PFSK-1 (cell line): ENCODE results near the gene HSPB9.
A peak's percentile ranks its signal among the peaks of the same experiment; 100 is the strongest.

ENCODE experiments used
- FOXP2 ChIP-seq: optimal IDR thresholded peaks from 2 replicates; pipeline ENCODE3; 2011; ENCODE audit warnings: borderline replicate concordance, control low read depth, inconsistent platforms; ENCODE audit not compliant: insufficient read depth; ENCODE audit errors: extremely low read length, extremely low read depth
- POLR2AphosphoS5 ChIP-seq: IDR thresholded peaks from 2 replicates; pipeline ENCODE4 v1.6.1; 2012; ENCODE audit warnings: low read depth, mild to moderate bottlenecking, control low read depth, low read length, moderate library complexity
- SIN3A ChIP-seq: IDR thresholded peaks from 2 replicates; pipeline ENCODE4 v1.6.1; 2012; ENCODE audit warnings: mild to moderate bottlenecking, low read length, moderate library complexity, borderline replicate concordance; ENCODE audit not compliant: insufficient read depth
- TAF1 ChIP-seq: IDR thresholded peaks from 2 replicates; pipeline ENCODE4 v1.6.1; 2012; ENCODE audit warnings: low read length, control low read depth, borderline replicate concordance; ENCODE audit not compliant: insufficient read depth
- TF ChIP-seq, protein P1 (sequence below), 2 experiments: IDR thresholded peaks; 2 replicates each; pipeline versions ENCODE4 v1.6.1 to v1.8.0; 2011 to 2012; ENCODE audit warnings: low read depth in 2 of 2, low read length in 2 of 2, control low read depth in 1 of 2, inconsistent platforms in 1 of 2, mild to moderate bottlenecking in 1 of 2, moderate library complexity in 1 of 2; ENCODE audit not compliant: insufficient read depth in 1 of 2

HSPB9 gene

DNA sequence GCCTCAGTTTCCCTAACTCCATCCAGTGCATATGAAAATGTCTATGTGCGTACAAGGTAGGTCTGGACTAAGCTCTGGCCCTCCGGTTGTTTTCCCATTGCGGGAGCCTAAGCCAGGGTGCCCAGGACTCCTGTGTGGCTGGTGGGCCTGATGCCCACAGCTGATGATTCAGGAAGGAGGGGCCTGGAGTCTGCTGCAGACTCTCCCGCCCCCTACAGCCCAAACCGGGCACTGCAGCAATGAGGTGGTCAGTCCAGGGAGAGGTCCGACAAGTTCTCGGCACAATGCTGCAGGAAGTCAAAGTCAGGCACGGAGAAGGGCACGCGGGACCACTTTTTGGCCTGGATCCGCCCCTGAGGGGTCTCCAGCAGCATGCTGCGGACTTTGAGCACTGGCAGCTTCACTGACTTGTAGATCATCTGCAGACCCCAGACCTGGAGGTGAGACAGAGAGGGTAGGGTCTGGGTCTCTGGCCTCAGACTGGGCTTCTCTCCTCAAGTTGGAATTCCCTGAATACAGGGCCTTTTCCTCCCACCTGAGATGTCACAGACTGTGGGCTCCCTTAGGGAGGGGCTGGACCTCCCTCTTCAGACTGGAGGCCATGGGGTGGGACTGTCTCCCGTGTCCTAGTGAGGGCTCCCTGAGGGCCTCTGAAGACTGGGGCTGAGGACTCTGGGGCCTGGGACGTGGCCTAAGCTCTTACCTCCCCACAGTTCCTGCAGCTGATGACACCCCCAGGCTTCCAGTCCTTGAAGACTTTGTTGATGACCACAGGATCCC, 20.9 kb upstream of the HSPB9 start:
- TF ChIP-seq POLR2AphosphoS5 (no peak), TAF1 (no peak), SIN3A (no peak), FOXP2 (peak; percentile 39)
- TF ChIP-seq, protein P1, sequence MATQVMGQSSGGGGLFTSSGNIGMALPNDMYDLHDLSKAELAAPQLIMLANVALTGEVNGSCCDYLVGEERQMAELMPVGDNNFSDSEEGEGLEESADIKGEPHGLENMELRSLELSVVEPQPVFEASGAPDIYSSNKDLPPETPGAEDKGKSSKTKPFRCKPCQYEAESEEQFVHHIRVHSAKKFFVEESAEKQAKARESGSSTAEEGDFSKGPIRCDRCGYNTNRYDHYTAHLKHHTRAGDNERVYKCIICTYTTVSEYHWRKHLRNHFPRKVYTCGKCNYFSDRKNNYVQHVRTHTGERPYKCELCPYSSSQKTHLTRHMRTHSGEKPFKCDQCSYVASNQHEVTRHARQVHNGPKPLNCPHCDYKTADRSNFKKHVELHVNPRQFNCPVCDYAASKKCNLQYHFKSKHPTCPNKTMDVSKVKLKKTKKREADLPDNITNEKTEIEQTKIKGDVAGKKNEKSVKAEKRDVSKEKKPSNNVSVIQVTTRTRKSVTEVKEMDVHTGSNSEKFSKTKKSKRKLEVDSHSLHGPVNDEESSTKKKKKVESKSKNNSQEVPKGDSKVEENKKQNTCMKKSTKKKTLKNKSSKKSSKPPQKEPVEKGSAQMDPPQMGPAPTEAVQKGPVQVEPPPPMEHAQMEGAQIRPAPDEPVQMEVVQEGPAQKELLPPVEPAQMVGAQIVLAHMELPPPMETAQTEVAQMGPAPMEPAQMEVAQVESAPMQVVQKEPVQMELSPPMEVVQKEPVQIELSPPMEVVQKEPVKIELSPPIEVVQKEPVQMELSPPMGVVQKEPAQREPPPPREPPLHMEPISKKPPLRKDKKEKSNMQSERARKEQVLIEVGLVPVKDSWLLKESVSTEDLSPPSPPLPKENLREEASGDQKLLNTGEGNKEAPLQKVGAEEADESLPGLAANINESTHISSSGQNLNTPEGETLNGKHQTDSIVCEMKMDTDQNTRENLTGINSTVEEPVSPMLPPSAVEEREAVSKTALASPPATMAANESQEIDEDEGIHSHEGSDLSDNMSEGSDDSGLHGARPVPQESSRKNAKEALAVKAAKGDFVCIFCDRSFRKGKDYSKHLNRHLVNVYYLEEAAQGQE (IDR thresholded peaks at IDR 0.05; ENCODE audit: insufficient read depth in 1 of 2, low read depth in 2 of 2, low read length in 2 of 2): no peak

DNA sequence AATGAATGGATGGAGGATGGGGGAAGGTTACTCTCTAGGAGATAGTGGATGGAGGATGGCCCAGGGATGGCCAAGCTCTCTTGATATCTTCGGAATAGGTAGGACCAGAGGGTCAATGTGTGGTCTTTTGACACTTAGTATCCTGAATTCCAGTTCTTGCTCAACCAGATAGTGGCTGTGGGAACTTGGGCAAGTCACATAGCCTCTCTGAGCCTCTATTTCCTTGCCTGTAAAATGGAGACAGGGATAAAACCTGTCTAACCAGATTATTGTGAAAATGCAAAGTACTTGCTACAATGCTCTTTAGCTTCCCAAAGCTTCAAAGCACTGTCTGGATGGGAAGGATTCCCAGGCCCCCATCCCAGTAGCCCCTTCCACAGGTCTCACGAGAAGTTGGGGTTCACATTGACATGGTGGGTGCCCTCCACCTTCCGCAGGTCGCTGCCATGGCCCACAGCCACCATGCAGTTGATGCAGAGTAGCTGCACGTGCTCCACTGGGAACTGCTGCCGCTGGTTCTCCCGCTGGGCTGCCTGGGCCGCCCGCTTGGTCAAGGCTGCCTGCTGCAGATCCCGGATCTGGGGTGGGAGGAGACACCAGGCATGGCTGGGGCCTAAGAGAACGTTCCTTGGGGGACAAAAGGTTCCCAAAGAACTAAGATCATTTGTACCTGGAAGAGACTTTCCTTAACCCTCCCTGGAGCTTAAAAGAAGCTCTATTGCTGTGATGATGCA, 19.2 kb upstream of the HSPB9 start:
- TF ChIP-seq SIN3A (no peak), TAF1 (no peak)

DNA sequence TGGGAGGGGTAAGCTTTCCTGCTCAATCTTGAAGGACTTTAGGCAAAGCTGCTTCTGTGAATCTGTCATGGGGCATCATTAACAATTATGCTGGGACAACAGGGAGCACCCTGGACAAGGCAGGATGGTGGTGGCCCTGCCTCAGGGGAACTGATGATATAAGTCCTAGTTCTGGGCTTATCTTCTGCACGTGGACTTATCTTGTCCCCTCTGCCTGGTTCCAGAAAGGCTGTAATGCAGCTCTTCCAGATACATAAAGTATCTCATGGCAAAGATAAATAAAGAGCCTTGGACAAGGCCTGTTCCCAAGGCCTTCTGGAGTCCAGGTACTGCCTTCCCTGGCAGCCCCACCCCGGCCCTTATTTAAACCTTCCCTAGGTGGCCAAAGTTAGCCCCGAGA, 18.3 kb upstream of the HSPB9 start:
- no peak for TF ChIP-seq FOXP2
- TF ChIP-seq SIN3A: no peak
- TF ChIP-seq POLR2AphosphoS5: no peak
- TF ChIP-seq, protein P1 (IDR thresholded peaks at IDR 0.05; ENCODE audit: insufficient read depth in 1 of 2, low read depth in 2 of 2, low read length in 2 of 2): no peak
- TF ChIP-seq TAF1: no peak

DNA sequence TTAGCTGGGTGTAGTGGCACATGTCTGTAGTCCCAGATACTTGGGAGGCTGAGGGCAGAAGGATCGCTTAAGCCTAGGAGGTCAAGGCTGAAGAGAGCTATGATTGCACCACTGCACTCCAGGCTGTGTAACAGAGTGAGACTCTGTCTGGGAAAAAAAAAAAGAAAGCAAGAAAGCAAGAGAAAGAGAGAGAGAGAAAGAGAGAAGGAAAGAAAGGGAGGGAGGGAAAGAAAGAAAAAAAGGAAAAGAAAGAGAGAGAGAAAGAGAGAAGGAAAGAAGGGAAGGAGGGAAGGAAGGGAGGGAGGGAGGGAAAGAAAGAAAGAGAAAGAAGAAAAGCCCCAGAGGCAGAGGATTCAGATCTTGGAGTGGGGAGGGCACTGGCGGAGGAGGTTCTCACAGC, 16.6 kb upstream of the HSPB9 start:
- TF ChIP-seq, protein P1 (IDR thresholded peaks at IDR 0.05; ENCODE audit: insufficient read depth in 1 of 2, low read depth in 2 of 2, low read length in 2 of 2): no peak
- TF ChIP-seq POLR2AphosphoS5 (no peak), TAF1 (no peak), SIN3A (no peak), FOXP2 (no peak)

DNA sequence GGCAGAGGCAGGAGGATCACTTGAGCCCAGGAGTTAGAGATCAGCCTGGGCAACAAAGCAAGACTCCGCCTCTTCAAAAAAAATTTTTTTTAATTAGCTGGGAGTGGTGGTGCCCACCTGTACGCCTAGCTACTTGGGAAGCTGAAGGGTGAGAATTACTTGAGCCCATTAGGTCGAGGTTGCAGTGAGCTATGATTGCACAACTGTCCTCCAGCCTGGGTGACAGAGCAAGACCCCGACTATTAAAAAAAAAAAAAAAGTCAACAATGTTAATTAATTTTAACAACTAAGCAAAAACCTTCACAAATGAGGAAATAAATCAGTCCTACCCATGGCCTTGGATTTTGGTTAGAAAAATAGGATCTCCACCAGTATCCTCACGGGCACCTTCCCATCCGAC, 15.5 kb upstream of the HSPB9 start:
- TF ChIP-seq SIN3A (no peak), TAF1 (no peak), POLR2AphosphoS5 (no peak), FOXP2 (no peak)
- TF ChIP-seq, protein P1 (IDR thresholded peaks at IDR 0.05; ENCODE audit: insufficient read depth in 1 of 2, low read depth in 2 of 2, low read length in 2 of 2): no peak
